K562 (cell line): ENCODE data around the gene ODC1. TPM values are rescaled to one million over a fixed set of nuclear protein-coding genes. Genes with fewer than 3 reads are reported as not detected.

ENCODE experiments used
- CXXC5 ChIP-seq: fragments of 250-450 bp; sonication (Bioruptor Pico); IDR thresholded peaks from 2 replicates; pipeline ENCODE4 v1.8.0; 2022; ENCODE audit warnings: inconsistent platforms, mild to moderate bottlenecking, moderate library complexity
- E2F3 ChIP-seq: fragments of 250-450 bp; sonication (Bioruptor Pico); IDR thresholded peaks from 2 replicates; pipeline ENCODE4 v1.4.0; 2020; ENCODE audit warnings: mild to moderate bottlenecking
- ELF1 ChIP-seq: fragments of 200-800 bp; sonication (Bioruptor generic); IDR thresholded peaks from 2 replicates; pipeline ENCODE4 v1.6.1; 2016; ENCODE audit warnings: missing genetic modification characterization, missing compliant biosample characterization
- ESRRA ChIP-seq: fragments of 450-650 bp; IDR thresholded peaks from 2 replicates; pipeline ENCODE4 v1.6.1; 2014; ENCODE audit warnings: low read depth, mild to moderate bottlenecking, moderate library complexity, borderline replicate concordance
- HDAC2 ChIP-seq: fragments of 450-650 bp; IDR thresholded peaks from 2 replicates; pipeline ENCODE4 v1.6.1; 2016; ENCODE audit warnings: mild to moderate bottlenecking
- MAZ ChIP-seq, 2 experiments: fragments of 450-650 bp in 1 of 2; sonication (generic) in 1 of 2; formaldehyde crosslinking; IDR thresholded peaks in 1 of 2; conservative IDR thresholded peaks in 1 of 2; 2 replicates each; pipeline versions ENCODE4 v1.4.0 to v1.5.0; 2020; ENCODE audit warnings: mild to moderate bottlenecking in 1 of 2, missing genetic modification reagents in 1 of 2
- POLR2AphosphoS5 ChIP-seq: IDR thresholded peaks from 2 replicates; pipeline ENCODE4 v1.6.1; 2011; ENCODE audit warnings: mild to moderate bottlenecking, low read depth, low read length, moderate library complexity; ENCODE audit not compliant: control insufficient read depth, insufficient read depth
- SMAD4 ChIP-seq: fragments of 250-450 bp; sonication (Bioruptor Pico); conservative IDR thresholded peaks from 2 replicates; pipeline ENCODE4 v1.8.0; 2021; ENCODE audit warnings: inconsistent platforms, mild to moderate bottlenecking, moderate library complexity
- SUPT5H ChIP-seq: fragments of 450-650 bp; IDR thresholded peaks from 2 replicates; pipeline ENCODE4 v1.6.1; 2016
- polyA plus RNA-seq, 8 experiments: library from polyadenylated mRNA; depleted of rRNA in 4 of 8; stranded (reverse) in 5 of 8; unstranded in 3 of 8; fragments of >200 nt; fragmentation: Nextera tagmentation in 2 of 8; fragmentation: Illumina TruSeq in 1 of 8; extraction: Ambion mirVana in 2 of 8; extraction: Trizol in 1 of 8; gene quantifications; 2 replicates each; pipeline versions ENCODE4 v1.2.1 to v1.2.3, GENCODE V29; 2011 to 2014; ENCODE audit warnings: inconsistent platforms in 1 of 8, missing spikeins in 1 of 8
- total RNA-seq, 7 experiments: library from RNA; depleted of rRNA in 6 of 7; stranded (reverse); fragments of >200 nt in 6 of 7; fragmentation: Illumina TruSeq in 2 of 7; extraction: Trizol in 2 of 7; gene quantifications; 2 replicates each; pipeline versions ENCODE4 v1.2.1 to v1.2.3, GENCODE V29; 2011 to 2021; ENCODE audit warnings: low replicate concordance in 1 of 7
- TF ChIP-seq, protein P1 (sequence below): IDR thresholded peaks from 2 replicates; pipeline ENCODE4 v1.6.1; 2016; ENCODE audit warnings: missing genetic modification characterization, missing compliant biosample characterization
- TF ChIP-seq, protein P2 (sequence below), 2 experiments: fragments of 450-650 bp; formaldehyde crosslinking in 1 of 2; IDR thresholded peaks; 2 replicates each; pipeline versions ENCODE4 v1.4.0 to v1.6.1; 2014 to 2020; ENCODE audit warnings: mild to moderate bottlenecking in 2 of 2, borderline replicate concordance in 1 of 2, low read depth in 1 of 2
- TF ChIP-seq, protein P3 (sequence below): sonication (generic); formaldehyde crosslinking; IDR thresholded peaks from 2 replicates; pipeline ENCODE4 v1.8.0; 2023; ENCODE audit warnings: mild to moderate bottlenecking, missing genetic modification reagents

Gene ODC1
- total and polyA plus RNA-seq, 9 of the 15 experiments (the other 6 are each of a cell fraction or from before 2014, with no cell fraction given), result 142 to 563 (median 457) TPM

DNA sequence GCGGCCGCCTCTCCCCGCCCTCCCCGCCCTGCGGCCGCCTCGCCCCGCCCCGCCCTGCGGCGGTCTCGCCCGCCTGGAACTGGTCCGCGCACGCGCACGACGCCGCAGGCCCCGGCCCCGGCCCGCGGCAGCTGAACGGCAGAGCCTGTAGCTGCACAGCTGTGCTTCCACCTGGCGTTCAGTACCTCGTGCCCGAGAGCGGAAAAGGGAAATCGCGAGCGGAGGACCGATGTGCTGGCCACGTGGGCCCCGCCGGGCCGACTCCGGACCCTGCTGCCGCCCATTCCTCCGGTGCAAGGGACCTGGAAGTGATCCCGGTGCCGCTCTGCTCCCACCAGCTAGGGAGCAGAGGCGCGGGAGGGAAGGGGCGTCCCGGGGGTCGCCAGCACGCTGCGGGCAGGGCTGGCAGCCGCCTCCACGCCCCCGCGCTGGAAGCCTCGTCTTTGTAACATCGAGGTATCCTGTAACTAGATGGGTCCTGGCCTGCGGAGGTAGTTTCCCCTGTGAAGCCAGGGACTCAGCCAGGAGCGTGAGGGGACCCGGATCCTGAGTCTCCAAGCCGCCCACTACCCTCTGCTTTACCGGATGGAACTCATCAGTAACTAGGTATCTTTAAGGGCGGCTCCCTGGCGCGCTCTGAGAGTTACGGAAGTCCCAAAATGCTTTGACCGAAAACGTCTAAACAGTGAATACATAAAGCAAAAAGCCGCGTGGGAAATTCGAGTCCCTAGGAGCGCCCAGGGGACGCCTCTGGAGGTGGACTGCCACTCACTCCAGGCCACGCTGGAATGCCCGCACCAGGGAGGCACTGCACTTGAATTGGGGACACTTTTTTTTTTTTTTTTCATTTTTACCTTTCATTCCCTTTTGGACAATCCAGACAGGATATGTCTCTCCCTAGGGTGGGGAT lies 704 bp upstream of the ODC1 start (continued):
- peak; percentile 87 for TF ChIP-seq SUPT5H
- TF ChIP-seq, protein P1, sequence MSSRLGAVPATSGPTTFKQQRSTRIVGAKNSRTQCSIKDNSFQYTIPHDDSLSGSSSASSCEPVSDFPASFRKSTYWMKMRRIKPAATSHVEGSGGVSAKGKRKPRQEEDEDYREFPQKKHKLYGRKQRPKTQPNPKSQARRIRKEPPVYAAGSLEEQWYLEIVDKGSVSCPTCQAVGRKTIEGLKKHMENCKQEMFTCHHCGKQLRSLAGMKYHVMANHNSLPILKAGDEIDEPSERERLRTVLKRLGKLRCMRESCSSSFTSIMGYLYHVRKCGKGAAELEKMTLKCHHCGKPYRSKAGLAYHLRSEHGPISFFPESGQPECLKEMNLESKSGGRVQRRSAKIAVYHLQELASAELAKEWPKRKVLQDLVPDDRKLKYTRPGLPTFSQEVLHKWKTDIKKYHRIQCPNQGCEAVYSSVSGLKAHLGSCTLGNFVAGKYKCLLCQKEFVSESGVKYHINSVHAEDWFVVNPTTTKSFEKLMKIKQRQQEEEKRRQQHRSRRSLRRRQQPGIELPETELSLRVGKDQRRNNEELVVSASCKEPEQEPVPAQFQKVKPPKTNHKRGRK (tag), result no peak
- peak; percentile 59 for TF ChIP-seq ELF1 (tag)
- peak; percentile 3; the same call in 1 of the 2 replicates for TF ChIP-seq POLR2AphosphoS5
- TF ChIP-seq, protein P2, sequence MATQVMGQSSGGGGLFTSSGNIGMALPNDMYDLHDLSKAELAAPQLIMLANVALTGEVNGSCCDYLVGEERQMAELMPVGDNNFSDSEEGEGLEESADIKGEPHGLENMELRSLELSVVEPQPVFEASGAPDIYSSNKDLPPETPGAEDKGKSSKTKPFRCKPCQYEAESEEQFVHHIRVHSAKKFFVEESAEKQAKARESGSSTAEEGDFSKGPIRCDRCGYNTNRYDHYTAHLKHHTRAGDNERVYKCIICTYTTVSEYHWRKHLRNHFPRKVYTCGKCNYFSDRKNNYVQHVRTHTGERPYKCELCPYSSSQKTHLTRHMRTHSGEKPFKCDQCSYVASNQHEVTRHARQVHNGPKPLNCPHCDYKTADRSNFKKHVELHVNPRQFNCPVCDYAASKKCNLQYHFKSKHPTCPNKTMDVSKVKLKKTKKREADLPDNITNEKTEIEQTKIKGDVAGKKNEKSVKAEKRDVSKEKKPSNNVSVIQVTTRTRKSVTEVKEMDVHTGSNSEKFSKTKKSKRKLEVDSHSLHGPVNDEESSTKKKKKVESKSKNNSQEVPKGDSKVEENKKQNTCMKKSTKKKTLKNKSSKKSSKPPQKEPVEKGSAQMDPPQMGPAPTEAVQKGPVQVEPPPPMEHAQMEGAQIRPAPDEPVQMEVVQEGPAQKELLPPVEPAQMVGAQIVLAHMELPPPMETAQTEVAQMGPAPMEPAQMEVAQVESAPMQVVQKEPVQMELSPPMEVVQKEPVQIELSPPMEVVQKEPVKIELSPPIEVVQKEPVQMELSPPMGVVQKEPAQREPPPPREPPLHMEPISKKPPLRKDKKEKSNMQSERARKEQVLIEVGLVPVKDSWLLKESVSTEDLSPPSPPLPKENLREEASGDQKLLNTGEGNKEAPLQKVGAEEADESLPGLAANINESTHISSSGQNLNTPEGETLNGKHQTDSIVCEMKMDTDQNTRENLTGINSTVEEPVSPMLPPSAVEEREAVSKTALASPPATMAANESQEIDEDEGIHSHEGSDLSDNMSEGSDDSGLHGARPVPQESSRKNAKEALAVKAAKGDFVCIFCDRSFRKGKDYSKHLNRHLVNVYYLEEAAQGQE (IDR thresholded peaks at IDR 0.05; ENCODE audit: borderline replicate concordance), result no peak
- TF ChIP-seq, protein P2 (CRISPR knock-in tag; IDR thresholded peaks at IDR 0.05; ENCODE audit: low read depth), result peak; percentile 63; the same call in 1 of the 2 replicates
- peak; percentile 37 to 53; a peak in 3 of 4 replicates for TF ChIP-seq MAZ (CRISPR knock-in tag; conservative IDR thresholded peaks at IDR 0.05 in 1 of 2, IDR thresholded peaks at IDR 0.05 in 1 of 2)
- 0 out of 2 replicates have a peak, but pooled peaks have one; percentile 36 for TF ChIP-seq E2F3
- TF ChIP-seq SMAD4, result peak; percentile 3
- TF ChIP-seq CXXC5 (CRISPR knock-in tag), result peak; percentile 69
- TF ChIP-seq, protein P3, sequence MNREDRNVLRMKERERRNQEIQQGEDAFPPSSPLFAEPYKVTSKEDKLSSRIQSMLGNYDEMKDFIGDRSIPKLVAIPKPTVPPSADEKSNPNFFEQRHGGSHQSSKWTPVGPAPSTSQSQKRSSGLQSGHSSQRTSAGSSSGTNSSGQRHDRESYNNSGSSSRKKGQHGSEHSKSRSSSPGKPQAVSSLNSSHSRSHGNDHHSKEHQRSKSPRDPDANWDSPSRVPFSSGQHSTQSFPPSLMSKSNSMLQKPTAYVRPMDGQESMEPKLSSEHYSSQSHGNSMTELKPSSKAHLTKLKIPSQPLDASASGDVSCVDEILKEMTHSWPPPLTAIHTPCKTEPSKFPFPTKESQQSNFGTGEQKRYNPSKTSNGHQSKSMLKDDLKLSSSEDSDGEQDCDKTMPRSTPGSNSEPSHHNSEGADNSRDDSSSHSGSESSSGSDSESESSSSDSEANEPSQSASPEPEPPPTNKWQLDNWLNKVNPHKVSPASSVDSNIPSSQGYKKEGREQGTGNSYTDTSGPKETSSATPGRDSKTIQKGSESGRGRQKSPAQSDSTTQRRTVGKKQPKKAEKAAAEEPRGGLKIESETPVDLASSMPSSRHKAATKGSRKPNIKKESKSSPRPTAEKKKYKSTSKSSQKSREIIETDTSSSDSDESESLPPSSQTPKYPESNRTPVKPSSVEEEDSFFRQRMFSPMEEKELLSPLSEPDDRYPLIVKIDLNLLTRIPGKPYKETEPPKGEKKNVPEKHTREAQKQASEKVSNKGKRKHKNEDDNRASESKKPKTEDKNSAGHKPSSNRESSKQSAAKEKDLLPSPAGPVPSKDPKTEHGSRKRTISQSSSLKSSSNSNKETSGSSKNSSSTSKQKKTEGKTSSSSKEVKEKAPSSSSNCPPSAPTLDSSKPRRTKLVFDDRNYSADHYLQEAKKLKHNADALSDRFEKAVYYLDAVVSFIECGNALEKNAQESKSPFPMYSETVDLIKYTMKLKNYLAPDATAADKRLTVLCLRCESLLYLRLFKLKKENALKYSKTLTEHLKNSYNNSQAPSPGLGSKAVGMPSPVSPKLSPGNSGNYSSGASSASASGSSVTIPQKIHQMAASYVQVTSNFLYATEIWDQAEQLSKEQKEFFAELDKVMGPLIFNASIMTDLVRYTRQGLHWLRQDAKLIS (CRISPR knock-in tag), result peak; percentile 87; the same call in 1 of the 2 replicates
- no peak for TF ChIP-seq ESRRA
- peak; percentile 76; the same call in 1 of the 2 replicates for TF ChIP-seq HDAC2
